C1 segment of cervical spinal cord (tissue), 14 donors: ENCODE results near the gene TAX1BP1.

Source experiments
- DNase-seq, 14 donors: peaks; one replicate each; lab custom pipeline; 2025; lab: John Stamatoyannopoulos, UW

The TAX1BP1 gene

DNA sequence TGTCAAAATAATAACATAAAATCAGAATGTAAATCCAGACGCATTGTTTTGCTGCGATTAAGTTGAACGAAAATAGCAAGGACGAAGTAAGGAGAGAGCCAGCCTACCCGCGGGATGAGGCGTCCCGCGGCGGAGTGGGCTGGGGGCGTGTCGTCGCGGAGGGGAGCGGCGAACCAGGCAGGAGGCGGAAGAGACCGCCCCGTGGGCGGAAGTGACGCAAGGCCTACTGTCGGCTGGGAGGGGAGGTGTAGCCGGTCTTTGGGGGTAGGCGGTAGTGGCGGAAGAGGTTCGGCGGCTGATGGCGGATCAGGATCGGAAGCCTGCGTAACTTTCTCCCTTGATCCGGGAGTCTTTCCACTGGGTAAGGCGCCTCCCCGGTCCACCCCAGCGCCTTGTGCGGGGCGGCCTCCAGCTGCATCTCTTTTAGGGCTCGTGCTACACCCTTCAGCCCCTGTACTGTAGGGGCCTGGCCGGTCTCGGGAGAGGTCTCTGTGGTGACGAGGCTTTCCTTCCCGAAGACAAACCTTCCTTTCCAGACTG is at the start of gene TAX1BP1:
TAX1BP1 (plus strand) TSS at position 254 of the 540 bp plus-strand sequence. CDS start 8,363 bp downstream, outside the sequence.
- peak; percentile 42 to 97 (median 92) for DNase-seq

- DNase-seq = no peak
Observed at GRCh38 chr7:27690649-27691048, 49.3 kb upstream of the TAX1BP1 start.

GRCh38 chr7:27693794-27694193 is 46.2 kb upstream of the TAX1BP1 start:
- no peak for DNase-seq

GRCh38 chr7:27695096-27695495 is 44.9 kb upstream of the TAX1BP1 start:
- DNase-seq = no peak

- DNase-seq = peak in 1 of 14 donors; percentile 4
Observed at GRCh38 chr7:27697861-27698430, 42.0 kb upstream of the TAX1BP1 start.

GRCh38 chr7:27699751-27700150 is 40.2 kb upstream of the TAX1BP1 start:
- DNase-seq = no peak

DNA sequence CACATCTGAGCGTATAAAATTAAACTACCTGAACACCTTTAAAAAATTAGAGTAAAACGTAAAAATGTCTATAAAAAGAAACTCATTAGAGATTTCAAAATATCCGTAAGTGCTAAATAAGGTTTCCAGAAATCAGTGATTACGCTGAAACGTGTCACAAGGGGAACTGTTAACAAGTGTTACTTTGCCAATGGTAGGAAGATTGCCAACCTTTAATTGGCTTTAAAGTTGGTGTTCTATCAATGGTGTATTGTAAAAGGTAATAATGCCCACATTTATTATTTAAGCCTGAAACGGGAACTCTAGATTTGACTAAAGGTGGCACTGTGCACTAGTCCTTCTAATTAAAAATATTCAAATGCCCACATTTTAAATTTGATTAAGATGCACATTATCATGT is 39.5 kb upstream of the TAX1BP1 start:
- DNase-seq = no peak

- no peak for DNase-seq
Observed at GRCh38 chr7:27703181-27703580, 36.8 kb upstream of the TAX1BP1 start.

DNA sequence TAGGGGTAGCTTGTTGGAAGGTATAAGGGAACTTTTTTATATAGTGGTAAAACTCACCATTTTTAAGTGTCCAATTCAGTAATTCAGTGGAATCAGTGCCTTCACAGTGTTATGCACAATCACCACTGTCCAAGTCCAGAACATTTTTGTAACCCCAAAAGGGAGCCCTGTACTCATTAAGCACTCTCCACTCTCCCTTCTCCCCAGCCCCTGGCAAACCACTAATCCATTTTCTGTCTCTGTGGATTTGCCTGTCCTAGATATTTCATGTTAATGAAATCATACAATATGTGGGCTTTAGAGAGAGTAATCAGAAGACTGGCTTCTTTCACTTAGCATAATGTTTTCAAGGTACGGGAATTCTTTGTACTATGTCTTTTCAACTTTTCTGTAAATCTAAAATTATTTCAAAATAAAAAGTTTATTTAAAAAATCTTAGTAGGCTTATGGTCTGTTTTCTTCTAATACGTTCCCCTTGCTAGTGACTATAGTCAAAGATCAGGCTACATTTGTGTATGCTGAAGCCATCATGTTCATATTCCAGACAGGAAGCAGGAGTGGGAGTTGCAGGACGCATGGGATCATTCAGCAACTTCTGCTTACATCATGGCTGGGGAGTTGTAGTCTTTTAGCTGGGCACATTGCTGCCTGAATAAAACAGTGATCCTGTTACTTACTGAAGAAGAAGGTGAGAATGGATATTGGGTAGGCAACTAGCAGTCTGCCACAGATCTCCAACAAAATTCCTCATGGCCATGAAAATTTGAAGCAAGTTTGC is 35.4 kb upstream of the TAX1BP1 start:
- no peak for DNase-seq

GRCh38 chr7:27705200-27705594 is 34.8 kb upstream of the TAX1BP1 start:
- DNase-seq = no peak

DNA sequence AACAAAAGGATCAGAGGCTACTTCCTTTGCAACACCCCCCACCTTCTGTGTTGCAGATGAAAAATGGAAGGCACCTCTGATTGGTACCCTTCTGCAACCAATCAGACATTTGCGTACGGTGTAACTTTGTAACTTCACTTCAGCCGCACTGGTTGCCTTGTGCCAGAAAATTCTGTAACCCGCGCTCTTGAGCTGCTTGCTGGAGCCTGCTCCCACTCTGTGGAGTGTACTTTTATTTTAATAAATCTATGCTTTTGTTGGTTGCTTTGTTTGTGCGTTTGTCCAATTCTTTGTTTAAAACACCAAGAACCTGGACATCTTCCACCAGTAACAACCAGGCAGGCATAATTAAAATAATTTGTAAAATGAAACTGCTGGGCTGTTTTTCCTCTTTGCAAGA is 31.5 kb upstream of the TAX1BP1 start:
- no peak for DNase-seq

DNA sequence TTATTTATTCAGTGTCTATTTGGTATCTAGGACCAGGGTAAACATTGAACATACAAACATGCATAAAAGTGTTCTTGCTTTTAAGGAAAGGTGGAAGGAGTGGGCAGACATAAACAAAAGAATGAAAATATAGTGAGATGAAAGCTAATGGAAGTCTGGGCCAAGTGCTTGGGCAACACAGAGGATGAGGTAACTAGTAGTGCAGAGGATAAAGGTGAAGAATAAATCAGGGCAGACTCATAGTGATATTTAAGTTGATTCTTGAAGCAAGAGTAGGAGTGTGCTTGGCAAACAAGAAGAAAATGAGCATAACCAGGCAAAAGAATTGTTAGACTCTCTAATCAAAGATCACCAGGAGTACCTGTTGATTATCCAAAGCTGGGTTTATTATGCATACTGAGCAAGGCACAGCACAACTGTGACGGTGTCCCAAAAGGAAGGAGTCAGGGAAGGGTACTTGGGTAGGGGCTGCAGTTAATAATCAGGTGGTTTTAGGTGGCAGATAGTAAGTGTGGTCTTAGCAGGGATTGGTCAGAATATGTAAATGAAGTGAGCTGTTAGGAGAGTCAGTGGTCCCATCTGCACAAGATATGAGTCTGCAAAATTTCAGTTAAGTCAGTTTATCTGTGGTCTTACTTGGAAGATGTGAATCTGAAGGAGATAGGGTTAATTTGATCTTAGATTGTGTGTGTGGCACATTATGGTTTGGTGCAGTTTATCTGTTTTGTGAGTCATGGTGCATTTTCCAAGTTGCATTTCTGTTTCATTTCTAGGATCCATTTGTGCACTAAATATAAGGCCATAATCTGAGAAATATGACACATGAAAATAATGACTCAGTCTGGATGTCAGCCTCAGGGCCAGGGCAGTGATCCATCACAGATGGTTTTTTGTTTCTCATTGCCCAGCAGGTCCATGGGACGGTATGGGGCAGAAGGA is 30.6 kb upstream of the TAX1BP1 start:
- no peak for DNase-seq

DNA sequence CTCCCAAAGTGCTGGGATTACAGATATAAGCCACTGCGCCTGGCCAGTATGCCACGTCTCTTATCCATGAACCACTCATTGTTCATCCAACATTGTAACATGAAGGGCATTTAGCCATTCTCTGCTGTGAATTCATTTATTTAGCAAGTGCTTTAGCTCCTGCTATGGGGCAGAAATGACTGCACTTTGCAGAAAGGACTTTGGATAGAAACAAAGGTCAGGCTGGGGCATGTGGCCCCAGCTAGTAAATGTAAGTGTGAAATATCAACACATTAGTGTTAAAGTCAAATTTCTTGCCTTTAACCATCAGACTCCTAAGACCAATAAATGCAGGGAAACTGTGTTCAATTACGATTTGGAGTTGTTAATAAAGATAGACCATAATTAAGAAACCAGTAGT is 27.7 kb upstream of the TAX1BP1 start:
- no peak for DNase-seq

GRCh38 chr7:27714831-27715444 is 25.0 kb upstream of the TAX1BP1 start:
- no peak for DNase-seq

DNA sequence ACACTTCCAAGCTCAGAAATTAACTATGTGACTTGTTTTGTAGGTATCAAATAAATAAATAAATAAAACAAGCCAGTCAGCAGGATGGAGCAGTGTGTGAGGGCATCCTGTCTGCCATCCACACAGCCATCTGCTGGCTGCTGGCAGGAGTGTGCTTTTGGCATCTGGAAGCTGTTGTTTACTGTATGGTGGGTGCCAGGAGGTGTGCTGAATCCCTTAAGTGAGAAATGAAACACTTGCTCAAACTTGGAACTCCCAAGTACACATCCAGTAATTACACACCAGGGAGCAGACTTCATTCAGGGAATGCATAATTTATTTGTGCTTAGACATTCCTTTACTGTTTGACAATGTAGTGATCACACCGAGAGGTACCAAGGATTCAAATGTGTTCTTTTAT is 16.9 kb upstream of the TAX1BP1 start:
- DNase-seq = peak in 3 of 14 donors; percentile 1 to 5 (median 5)

GRCh38 chr7:27727058-27727457 is 12.9 kb upstream of the TAX1BP1 start:
- no peak for DNase-seq

DNA sequence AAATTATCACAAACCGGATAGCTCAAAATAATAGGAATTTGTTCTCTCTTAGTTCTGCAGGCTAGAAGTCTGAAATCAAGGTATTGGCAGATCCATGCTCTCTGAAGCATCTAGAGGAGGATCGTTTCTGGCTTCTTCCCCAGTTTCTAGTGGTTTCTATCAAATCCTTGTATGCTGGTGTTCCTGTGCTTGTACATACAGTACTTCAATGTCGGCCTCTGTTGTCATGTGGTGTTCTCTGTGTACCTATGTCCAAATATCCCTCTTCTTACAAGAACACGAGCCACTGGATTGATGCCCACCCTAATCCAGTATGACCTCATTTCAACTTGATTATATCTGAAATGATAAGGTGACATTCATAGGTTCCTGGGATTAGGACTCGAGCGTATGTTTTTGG is 9.8 kb upstream of the TAX1BP1 start:
- DNase-seq = no peak

GRCh38 chr7:27734583-27734982 is 5.4 kb upstream of the TAX1BP1 start:
- DNase-seq = no peak

DNA sequence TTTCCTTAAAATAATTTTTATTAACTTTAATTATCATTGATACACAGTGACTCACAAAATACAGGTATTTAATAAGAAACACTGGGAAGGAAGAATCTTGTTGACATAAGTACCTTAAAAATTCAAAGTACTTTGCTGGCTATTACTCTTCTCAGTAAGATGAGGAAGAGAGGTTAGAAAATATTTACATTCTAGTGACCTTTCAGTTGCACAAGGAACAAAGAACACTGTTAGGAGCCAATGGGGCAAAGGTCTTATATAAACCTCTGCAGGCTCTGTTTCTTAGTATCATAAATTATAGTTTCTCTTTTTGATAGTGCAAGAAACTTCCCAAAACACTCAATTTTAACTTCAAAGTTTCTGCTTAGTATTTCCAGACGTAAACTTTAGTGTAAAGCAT is 4.8 kb upstream of the TAX1BP1 start:
- DNase-seq = no peak

DNA sequence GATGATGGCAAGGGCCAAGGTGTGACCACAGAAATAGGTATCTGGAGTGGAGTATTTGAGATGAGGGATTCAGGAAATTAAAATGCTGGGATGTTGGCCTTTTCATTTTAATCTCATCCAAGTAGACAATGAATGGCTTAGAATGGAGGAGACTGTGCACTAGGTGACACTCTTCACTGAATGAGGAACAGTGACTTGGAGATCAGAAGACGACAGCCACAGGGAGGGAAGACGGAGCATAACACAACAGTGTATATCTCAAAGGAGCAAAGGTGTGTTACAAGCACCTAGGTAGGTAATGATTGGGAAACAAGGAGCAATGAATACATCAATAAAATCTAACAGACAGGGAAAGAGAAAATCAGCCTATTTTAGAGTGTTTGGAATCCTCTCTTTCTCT is 4.1 kb upstream of the TAX1BP1 start:
- DNase-seq = no peak

- no peak for DNase-seq
Observed at GRCh38 chr7:27737178-27737577, 2.8 kb upstream of the TAX1BP1 start.

- no peak for DNase-seq
Observed at GRCh38 chr7:27737616-27738015, 2.3 kb upstream of the TAX1BP1 start.
